SU-DHL-6 (cell line): Measurements from ENCODE around the gene MDM1.

Experiments used
- CTCF ChIP-seq: fragments of 200-600 bp; sonication (generic); IDR thresholded peaks from one replicate; pipeline ENCODE4 v1.5.1; 2017; ENCODE audit warnings: antibody characterized with exemption, mild to moderate bottlenecking, low read length, moderate library complexity; ENCODE audit not compliant: insufficient read depth, poor library complexity, severe bottlenecking
- EZH2phosphoT487 ChIP-seq: fragments of 200-600 bp; sonication (generic), shearing (Covaris generic); conservative IDR thresholded peaks from 2 replicates; pipeline ENCODE4 v1.6.1; 2018; ENCODE audit warnings: mild to moderate bottlenecking, antibody characterized with exemption, low read length, moderate library complexity, mixed read lengths

DNA sequence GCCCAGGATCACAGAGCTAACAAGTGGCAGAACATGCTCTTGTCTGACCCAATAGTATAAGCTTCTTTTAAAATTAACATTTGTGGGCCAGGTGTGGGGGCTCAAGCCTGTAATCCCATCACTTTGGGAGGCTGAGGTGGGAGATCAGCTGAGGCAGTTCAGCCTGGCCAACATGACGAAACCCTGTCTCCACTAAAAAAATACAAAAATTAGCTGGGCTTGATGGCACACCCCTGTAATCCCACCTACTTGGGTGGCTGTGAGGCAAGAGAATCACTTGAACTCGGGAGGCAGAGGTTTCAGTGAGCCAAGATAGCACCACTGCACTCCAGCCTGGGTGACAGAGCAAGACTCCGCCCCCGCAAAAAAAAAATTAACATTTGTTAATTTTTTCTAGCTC, 45.8 kb downstream of the MDM1 start:
- TF ChIP-seq CTCF, result no peak
- no peak for TF ChIP-seq EZH2phosphoT487
